HG02852 (cell line): Measurements from ENCODE around the gene EID1.

Experiments
- ATAC-seq: cut with Tn5 transposase; IDR thresholded peaks from one replicate; pipeline ENCODE4 v1.9.1; 2021; ENCODE audit warnings: mild to moderate bottlenecking, moderate library complexity; ENCODE audit not compliant: unreplicated experiment

EID1 gene

GRCh38 chr15:48868536-48868935 is 9.4 kb upstream of the EID1 start:
- ATAC-seq, result no peak

DNA sequence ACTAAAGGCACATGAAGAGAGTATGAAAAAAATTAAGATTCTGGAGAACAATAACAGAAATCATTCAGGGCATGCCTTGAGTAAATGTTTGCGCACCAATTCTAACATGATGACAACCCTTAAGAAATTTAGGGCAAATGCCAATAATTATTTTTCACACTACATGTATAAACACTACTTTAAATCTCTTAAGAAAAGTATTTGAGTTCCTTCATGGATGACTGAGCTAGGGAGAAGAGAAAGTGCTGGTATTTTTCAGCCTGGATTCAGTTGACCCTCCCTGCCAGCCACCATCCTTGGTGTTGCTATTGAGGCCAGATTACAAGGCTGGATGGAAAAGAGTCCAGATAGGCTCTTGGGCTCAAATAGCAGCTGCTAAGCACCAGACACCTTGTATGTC is 8.0 kb upstream of the EID1 start:
- no peak for ATAC-seq

- no peak for ATAC-seq
Observed at GRCh38 chr15:48871542-48871941, 6.4 kb upstream of the EID1 start.

DNA sequence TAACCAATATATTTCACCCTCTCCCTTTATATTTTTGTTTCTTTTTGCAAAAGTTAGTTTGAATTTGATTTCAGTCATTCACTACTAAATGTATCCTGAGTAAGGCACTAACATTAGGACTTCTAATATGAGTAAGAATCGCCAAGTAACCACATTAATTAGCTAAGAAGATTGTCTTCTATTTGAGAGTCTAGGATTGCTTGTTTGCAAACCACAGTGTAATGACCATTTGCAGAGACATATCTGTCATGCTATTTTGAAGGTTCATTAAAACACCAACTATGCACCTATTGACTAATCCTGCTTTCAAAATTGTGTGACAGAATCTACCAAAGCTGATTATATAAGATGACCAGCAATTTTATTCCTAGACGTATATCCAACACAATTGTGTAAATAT is 5.3 kb upstream of the EID1 start:
- ATAC-seq, result no peak

GRCh38 chr15:48875241-48875960 is 2.5 kb upstream of the EID1 start:
- no peak for ATAC-seq

DNA sequence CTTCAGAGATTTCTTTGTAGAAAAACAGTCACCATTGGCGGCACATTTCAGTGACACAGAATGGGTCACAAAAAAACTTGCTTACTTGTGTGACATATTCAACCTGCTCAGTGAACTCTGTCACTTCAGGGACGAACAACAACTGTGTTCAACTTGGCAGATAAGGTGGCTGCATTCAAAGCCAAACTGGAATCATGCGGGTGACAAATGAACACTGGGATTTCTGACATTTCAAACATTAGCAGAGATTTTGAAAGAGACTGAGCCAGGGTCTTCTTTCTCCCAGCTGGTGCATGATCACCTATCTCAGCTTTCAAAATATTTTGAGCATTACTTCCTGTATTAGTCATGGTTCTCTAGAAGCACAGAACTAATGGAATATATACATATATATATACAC is 1.9 kb upstream of the EID1 start:
- ATAC-seq, result no peak

DNA sequence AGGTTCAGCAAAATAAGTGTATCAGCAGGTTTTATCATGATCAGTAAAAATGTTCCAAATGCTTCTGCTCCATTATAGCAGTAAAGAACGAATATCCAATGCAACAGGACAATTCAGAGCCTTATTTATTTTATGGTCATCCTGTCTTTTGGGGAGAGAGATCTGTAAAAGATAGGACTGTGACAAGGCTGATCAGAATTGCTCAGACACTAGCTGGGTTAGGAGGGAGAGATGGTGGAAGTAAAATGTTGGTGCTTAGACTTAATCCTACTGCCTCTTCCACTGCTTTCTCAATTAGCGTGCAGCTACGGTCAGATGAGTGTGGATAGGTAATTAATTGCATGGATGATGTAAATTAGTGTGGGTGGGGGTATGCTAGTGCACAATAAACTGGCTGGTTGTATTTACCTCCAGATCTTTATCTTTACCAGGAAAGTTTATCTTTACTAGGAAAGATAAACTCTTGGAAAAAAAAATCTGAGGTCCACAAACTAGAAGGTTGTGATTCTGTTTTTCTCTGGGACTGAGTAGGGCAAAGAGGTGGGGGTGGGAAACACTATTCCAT is 2.2 kb downstream of the EID1 start:
- no peak for ATAC-seq

DNA sequence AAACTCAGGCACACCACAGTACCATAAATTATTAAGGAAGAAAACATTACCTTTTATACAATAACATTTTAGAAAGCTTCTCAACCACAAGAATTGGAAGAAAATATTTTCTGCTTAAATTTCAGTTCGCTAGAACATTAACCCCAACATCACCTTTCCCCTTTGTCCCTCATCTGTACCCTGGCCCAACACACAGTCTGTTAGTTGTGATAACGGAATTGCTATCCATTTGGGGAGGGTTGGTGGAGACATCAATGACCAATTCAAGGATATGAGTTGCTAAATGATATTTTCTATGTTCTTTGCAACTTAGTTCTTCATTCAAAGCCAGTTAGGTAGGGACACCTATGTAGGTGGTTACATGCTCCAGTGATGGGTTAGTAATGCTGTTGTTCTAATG is 5.8 kb downstream of the EID1 start:
- ATAC-seq, result no peak

GRCh38 chr15:48887144-48887543 is 9.2 kb downstream of the EID1 start:
- ATAC-seq, result no peak

GRCh38 chr15:48888191-48888590 is 10.3 kb downstream of the EID1 start:
- peak; percentile 52 for ATAC-seq

DNA sequence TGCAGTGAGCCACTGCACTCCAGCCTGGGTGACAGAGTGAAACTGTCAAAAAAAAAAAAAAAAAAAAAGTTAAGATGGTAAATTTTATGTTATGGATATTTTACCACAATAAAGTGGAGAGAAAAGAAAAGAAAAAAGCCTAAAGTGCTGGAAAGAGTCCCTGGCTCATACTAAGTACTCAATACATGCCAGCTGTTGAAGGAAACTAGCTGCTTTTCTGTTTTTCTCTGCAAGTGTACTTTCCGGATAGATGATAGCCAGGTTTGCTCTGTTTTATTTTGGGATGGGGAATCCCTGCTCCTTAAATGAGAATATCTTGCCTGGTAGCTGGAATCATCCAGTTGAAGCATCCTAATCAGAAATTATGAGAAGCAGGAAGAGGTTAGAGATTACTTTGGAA is 10.9 kb downstream of the EID1 start:
- ATAC-seq, result no peak

DNA sequence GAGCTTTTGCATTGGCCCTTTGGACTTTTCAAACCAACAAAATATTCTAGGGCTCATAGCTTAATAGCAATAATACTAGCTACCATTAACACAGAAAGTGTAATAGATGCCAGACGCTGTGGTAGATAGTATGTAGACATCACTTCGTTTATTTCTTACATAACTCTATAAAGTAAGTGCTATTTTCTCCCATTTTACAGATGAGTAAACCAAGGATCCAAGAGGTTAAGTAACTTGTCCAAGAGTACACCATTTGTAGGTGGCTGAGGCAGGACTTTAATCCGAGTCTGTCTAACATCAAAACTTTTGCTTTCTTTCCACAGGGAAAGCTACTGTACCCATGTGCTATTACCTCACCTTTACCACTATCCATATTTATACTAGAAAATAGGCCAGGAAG is 12.0 kb downstream of the EID1 start:
- no peak for ATAC-seq

DNA sequence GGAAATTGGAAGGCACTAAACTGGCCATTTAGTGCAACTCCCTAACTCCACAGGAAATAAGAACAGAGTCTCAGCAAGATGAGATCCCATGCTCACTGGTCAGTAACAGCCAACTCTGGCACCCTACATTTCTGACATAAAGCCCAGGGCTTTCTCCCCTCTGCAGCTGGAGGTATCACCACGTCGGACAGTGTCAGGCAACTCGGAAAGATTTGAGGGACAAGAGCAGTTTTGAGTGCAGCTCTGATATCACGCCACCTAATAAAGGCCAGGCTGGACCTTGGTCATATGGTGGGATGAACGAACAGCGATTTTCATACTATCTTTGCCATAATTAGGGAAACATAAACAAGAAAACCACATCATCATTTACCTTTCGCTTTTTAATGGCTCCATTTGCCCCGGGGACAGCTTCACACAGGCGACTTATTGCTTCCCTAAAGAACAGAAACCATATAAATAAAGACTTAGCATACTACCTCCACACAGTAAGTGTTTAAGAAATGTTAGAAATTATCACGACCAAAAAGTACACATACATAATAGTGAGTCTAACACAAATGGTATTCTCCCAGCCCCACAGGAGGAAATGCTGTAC is 12.5 kb downstream of the EID1 start:
- ATAC-seq, result no peak

DNA sequence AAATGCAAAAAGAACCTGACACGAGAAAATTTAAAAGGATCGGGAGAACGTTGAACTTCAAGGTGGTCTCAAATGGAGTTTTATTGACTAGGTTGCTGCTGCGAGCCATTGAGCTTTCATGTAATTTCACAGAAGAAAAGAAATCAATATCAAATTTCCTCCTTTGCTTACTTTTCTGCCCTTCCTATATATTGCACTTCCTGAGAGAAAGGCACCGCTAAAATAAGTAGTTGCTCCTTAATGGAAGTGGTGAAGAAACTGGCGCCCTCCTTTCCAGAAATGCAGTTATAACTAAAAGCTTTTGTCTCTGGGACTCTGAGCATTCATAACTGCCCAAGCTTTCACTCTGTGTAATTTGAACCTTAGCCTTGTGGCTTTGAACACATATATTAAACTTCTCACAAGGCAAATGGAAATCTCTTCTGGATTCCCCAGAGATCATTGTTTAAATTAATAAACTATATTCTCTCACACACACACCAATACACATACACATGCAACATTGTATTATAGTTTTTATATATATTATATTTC is 13.4 kb downstream of the EID1 start:
- no peak for ATAC-seq

DNA sequence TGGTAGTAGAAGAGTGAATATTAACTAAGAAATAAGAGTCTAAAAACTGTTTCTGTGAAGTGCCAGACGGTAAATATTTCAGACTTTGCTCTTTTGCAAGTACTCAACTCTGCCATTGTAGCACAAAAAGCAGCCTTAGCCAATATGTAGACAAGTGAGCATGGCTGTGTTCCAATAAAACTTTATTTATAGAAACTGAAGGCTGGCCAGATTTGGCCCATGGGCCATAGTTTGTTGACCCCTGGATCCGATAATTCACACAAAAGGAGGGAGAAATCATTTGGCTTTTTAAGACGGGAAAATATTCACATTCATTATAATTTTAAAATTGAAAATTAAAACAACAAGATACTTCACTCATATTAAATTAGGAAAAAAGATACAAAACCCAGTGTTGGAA is 15.4 kb downstream of the EID1 start:
- ATAC-seq, result no peak

DNA sequence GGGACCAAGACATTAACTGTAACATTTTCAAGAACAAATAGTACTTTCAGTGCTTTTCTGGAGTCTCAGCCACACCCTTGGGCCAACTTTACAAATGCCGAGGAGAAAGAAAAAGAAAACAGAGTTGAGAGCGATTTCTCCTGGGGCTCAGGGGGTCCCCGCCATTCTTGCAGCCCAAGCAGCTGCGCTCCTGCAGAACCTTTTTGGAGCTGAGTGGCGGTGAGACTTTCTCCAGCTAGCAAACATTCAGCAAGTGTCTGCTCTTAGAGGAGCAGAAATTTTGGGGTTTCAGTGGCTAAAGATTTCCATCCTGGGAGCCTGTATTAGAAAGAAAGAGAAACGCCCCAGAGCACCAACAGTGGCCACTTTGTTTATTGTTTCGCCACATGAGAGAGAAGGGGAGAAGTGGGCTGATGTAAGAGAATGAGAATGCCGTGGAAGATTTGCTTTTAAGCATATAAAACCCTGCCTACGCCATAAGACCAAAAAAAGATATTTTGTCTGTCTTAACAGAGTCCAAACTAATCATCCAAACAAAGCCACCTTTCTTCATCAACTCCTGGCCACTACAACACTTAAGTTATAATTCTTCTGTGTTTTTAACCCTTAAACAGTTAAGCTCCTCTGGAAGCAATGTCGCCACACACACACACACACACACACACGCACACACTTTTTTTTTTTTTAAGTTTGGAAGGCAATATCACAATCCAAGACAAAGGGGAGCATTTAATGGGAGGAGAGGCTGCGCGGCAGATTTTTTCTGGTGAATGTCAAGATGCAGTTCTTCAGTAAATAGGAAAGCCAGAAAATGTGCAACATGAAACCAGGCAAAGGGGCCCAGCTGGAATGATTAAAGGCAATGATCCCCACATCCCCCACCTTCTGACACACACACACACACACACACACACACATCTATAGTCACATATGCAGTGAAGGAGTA is 19.2 kb downstream of the EID1 start:
- ATAC-seq, result no peak

DNA sequence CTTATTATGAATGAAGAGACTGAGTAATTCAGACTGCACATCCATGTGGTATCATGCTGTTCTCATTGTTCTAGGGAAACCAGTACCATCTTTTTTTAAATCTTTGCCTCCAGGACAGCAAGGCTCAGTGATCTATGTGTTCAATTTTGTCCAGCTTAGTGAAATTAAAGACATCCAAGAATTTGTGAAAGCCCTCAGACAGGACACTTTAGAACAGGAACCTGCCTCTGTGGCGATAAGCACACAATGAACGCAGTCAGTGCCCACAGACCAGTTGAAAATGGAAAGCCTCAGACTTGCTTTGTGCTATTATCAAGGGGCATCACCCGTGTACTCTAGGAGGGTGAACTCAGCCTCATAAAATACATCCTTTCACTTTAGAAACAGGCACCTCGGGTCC is 20.1 kb downstream of the EID1 start:
- no peak for ATAC-seq

DNA sequence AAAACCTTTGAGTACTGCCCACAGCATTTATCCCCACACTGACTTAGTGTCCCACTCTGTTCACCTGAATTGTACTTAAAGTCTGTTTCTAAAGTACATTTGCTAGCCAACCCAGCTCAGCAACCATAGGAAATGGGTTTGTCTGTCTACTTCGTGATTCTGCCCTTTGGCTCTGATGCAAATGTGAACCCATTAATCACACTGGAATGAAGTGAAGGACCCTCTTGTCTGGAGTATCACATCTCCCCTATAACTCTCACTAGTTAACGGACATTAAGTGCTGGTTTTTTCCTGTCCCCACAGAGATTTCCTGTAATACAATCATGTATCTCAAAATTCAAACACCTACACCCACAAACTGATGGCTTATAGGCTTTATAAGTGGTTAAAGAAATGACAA is 20.5 kb downstream of the EID1 start:
- ATAC-seq, result no peak

GRCh38 chr15:48899793-48900192 is 21.9 kb downstream of the EID1 start:
- ATAC-seq, result no peak

GRCh38 chr15:48904758-48905157 is 26.8 kb downstream of the EID1 start:
- ATAC-seq, result no peak

- ATAC-seq, result no peak
Observed at GRCh38 chr15:48905216-48905615, 27.3 kb downstream of the EID1 start.
